Measurements from ENCODE around the gene FAM47B.

Gene FAM47B

DNA sequence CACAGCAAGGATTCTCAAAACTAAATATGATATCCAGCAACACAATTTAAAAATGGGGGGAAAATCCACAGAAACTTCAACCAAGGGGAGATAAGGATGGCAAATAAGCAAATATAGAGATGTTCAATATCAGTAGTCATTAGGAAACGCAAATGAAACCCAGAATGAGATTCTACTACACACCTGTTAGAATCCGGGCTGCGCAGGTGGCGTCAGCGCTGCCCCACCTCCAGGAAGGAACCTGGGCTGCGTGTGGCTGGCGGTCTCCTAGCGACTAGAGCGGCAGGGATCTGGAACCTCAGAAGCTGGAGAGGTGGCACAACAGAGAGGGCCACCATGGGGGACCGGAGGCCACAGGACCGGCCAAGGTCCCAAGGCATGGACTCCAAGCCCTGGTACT is at the start of gene FAM47B:
Gene FAM47B, plus strand, starts transcription at position 301 of the 400 bp plus-strand sequence. Its CDS starts 36 bp downstream, at position 337.
- no peak for DNase-seq

DNA sequence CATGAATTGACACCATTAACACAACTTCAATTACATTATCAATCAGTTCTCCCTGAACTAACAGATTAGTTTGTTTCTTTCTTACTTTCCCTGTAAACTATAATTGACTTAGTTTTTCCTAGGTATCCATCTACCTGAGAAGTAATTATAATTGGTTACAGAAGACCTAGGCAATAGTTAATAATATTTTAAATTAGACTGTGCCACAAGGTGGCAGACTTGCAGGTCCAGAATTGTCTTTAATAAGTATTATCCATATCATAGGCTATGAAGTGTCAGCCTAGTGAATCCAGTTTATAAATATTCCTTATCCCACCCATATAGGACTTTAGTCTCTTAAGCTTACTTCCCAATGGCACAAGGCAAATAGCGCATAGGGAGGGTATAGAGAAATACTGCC is 48.9 kb upstream of the FAM47B start:
- DNase-seq: no peak

DNA sequence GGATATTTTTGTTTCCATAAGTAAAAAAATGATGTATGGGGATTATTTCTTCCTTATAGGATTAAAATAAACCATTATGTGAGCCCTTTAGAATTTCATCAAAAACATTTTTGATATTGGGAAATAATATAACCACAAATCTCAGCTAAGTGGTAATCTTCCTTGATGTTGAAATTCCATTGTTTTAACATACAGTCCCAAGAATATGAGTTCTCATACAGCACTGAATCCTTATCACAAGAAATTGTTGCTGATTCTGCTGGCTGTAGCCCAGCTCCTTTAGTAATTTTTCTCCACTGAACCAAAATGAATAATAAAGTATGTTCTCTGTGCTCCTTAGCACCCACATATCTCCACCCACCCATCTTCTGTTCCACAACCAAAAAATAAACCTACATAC is 41.9 kb upstream of the FAM47B start:
- no peak for DNase-seq

DNA sequence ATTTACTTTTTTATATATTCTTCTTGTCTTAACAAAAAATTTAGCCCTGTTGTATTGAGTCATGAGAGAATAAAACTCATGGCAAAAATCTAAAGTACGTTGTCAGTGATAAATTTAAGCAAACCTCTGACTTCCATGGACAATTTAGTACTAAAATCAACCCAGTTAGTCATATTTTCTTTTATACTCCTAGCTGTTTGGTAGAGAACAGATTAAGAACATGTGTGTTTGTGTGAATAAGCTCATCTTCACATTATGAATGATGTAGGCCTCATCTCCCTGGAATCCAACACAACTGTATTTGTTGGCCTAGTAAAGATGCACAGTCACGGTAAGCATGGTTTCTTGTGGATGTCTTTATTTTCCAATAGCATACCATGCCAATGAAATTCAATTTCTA is 40.8 kb upstream of the FAM47B start:
- no peak for DNase-seq

DNA sequence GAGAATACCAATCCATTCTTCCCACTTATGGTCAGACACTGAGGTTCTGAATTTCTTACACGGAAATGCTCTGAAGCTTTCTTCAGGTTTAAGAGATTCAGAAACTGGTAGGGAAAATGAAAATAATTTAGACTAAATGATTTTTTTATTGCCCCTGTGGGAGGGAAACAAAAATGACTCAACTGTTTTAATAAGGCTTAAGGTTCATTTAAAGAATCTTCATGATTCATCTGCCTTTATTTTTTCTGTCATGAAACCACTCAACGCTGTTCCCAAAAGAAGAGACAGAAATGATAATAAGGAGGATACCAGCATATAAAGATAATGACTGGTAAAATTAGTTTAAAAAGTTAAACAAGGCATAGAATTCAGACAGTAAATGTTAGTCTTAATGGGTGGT is 39.3 kb upstream of the FAM47B start:
- DNase-seq: no peak

DNA sequence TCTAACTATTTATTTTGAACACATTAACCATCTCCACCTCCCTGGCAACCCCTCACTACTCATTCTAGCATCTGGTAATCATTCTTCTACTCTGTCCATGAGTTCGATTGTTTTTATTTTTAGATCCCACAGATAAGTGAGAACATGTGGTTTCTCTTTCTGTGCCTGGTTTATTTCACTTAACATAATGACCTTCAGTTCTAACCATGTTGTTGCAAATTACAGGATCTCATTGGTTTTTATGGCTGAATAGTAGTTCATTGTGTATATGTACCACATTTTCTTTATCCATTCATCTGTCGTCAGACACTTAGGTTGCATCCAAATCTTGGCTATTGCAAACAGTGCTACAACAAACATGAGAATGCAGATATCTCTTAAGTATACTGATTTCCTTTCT is 33.4 kb upstream of the FAM47B start:
- no peak for DNase-seq

DNA sequence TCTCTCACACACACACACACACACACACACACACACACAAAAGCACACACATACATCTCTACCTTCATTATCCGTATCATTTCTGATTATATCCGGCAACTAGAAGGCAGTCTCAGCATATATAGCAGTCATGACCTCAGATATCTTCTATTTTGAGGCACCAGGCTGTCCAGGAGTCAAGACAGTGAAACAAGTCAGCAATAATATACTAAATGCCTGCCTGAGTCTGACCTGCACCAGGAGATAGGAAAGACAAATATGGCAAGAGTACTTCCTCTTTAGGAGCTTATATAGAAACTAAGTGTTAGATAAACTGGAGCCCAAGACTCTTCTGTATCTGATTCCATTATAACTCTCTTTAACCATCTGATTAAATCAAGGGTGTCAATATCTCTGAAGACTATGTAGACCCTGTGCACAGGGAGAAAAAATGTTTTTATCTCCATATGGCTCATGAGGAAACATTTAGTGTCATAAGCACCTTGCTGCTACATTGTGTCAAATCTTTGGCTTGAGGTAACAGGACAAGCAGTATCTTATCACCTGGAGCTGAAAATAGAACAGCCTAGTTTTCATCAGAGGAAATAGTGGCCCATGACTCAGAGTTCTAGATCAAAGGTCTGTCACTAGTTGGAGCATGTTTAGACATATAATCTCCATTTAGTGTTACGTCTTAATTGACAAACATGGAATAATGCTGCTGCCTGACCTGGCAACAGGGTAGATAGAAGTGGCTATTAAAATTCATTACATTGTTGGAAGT is 27.0 kb upstream of the FAM47B start:
- DNase-seq: no peak

DNA sequence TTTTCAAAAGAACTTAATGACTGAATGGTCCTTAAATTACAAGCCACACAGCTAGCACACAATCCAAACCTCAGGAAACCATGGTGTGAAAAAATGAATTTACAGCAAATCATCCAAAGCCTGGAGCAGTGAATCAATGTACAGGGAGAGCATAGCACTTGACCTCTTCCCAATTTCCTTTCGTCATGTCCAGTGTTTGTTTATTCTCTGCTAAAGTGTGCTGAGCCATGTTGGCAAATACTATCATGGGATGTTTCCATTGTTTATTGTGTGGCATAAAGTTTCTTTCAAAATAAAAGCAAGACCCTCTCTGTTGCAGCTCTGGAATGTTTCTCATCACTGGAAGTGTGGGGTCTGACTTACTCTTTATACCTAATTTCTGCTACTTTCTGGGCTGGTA is 25.4 kb upstream of the FAM47B start:
- DNase-seq: no peak

DNA sequence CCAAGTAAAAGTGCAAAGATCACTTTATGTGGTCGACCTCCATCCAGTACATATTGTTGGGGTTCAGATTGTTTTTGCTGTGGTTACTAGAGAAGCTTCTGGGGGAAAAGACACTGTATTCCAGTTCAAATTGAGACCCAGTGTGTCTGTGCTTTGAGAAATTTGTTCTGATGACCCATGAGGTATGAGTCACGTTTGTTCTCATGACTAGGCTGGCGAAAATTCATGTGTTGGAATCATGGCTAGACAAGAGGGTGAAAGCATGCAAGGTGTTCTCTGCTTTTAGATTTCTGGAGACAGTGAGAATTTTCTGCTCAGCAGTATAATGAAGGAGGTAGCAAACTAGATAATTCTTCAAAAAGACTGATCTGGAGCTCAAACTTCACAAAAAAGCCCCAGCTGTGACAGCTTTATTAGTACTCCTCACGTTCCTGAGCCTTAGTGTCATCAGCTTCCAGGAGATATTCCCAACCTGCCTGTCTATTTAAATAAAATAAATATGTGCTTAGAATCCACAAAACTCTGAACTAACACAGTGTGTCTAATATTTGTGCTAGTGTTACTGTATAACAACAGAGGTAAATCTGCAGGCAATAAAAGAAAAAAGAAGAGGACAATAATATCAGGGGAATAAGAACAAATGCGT is 24.4 kb upstream of the FAM47B start:
- no peak for DNase-seq

DNA sequence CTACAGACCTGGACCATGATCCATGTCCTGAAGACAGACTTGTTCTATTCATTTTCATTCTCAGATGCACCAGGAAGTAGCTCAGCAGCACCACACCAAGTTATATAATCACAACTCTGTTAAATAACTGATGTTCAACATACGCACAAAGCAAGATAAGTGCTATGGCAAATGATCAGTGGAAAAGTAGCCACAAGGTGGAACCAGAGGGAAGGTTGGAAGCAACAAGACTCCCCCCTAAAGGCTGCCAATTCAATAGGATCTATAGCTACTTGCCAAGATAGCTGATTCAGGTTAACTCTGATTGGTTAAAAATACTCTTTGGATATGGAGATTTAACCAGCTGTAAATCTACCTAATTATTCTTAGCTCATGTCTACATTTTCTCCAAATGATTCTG is 23.7 kb upstream of the FAM47B start:
- DNase-seq: no peak

DNA sequence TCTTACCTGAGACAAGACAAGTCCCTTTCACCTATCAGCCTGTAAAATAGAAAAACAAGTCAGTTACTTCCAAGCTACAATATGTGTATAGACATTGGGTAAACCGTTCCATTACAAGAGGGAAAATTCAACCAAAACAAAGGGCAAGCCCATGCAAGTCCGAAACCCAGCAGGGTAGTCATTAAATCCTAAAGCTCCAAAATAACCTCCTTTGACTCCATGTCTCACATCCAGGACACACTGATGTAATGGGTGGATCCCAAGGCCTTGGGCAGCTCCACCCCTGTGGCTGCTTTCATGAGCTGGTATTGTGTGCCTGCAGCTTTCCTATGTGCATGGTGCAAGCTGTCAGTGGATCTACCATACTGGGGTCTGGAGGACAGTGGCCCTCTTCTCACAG is 14.7 kb upstream of the FAM47B start:
- DNase-seq: no peak

DNA sequence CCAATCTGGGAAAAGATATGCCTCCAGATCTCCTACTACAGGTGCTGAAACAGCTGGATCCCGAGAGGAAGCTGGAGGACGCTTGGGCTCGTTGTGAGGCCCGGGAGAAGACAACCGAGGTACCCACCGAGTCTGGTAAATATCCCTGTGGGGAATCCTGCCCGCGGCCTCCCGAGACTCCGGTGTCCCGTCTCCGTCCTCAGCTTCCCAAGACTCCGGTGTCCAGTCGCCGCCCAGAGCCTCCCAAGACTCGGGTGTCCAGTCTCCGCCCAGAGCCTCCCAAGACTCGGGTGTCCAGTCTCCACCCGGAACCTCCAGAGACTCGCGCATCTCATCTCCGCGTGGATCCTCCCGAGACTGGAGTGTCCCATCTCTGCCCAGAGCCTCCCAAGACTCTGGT is 639 bp downstream of the FAM47B start:
- DNase-seq: no peak

DNA sequence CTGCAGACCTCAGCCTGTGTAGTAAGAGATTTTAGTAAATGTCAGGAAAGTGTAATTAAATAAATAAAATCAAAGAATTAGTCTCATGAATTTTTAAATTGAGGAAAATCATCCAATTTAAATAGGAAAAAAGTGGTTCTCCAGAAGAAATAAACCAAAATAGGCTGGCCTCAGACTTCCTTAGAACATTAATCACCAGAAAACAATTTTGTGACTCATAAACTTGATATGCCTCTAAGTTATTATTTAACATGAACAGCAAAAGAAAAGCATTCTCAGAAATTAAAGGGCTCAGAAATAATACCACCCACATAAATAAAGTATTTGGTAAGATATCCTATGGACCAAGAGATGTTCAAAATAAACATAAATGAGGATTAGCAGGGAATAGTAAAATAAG is 14.3 kb downstream of the FAM47B start:
- DNase-seq: no peak

DNA sequence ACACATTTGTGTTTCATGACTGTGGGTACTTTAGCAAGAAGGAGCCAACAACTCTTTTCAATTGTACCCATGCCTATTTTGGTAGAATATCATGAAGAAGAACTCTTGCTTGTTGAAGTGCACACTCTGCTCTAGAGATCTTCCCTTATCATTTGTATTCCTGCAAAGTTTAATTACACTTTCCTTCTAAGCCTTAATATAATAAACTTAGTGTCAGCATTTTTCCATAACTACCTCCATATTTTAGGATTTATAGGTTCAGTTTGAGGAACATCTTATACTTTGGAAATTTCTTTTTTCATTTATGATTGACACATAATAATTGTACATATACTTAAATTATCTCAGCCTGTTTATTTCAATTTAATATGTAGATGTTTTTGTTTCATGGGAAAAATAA is 19.1 kb downstream of the FAM47B start:
- no peak for DNase-seq

DNA sequence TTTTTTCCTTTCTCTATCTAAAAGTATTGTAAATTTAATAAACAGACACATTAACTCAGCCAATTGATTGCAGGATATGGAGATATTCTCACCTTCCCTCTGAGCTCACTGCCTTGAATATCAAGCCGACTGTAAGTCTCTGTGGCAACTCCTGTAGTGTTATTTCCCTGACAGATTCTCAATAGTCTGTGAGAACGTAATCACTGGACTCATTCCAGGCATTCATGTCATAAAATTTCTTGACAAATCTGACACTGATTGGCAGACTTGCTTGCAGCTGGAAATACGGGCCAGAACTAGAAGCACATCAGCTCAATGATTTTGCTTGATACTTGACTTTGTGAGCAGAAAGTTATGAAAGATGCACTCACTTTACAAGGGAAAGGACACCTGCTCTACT is 29.6 kb downstream of the FAM47B start:
- no peak for DNase-seq

DNA sequence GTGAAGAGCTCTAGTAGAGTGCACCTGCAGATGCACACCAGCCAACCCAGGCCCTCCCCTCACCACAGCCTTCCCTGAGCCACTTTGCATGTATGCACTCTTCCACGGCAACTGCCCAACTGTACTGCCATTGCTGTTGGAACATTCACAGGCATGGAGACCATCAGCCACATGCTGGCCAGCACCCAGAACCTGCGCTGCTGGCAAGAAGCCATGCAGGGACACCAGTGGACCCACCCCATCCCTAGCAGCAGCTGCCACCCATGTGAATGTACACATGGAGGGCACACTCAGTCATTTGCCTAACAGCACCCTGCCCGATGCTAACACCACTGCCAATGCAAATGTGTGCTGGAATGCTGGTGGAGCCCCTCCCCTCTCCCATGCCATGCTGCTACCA is 35.6 kb downstream of the FAM47B start:
- DNase-seq: no peak

DNA sequence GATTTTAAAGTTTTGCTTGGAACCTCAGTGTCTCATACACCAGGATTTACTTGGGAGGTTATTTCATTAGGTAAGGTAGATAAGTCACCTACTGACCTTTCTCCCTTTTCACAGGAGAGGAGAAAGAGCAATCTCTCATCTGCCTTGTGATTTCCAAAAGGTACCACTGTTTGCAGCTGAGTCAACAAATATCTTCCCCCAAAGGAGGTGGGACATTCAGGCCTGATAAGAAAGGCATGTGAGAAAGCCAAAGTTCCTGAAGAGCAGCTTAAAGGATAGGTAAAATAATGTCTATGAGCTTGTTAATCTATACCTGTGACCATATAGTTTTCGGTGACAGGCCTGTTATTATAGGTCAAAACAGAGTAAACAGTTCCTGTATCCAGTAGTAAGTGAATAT is 45.0 kb downstream of the FAM47B start:
- DNase-seq: no peak

All from activated CD4-positive, CD25-positive, alpha-beta regulatory T cell (primary cell).